Measurements from ENCODE around the gene CCDC93.

DNA sequence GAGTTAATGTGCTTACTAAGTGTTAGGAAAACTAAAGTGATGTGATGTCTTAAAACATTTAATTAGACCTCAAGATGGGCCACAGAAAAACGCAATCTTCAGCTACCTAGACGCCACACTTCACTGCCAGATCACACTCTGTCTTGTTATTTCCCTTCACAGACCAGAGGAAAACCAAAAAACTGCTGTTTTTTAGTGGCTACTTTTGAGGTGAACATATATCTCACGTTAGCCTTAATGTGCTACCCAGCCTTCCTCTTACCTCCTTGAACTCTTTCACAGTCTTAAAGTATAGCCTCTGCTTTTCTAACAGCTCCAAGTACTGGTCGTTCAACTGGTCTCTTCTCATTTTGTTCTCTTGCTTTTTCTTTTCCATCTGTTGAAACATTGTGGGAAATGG, 83.1 kb downstream of the CCDC93 start:
- TF ChIP-seq, protein P1, sequence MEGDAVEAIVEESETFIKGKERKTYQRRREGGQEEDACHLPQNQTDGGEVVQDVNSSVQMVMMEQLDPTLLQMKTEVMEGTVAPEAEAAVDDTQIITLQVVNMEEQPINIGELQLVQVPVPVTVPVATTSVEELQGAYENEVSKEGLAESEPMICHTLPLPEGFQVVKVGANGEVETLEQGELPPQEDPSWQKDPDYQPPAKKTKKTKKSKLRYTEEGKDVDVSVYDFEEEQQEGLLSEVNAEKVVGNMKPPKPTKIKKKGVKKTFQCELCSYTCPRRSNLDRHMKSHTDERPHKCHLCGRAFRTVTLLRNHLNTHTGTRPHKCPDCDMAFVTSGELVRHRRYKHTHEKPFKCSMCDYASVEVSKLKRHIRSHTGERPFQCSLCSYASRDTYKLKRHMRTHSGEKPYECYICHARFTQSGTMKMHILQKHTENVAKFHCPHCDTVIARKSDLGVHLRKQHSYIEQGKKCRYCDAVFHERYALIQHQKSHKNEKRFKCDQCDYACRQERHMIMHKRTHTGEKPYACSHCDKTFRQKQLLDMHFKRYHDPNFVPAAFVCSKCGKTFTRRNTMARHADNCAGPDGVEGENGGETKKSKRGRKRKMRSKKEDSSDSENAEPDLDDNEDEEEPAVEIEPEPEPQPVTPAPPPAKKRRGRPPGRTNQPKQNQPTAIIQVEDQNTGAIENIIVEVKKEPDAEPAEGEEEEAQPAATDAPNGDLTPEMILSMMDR (IDR thresholded peaks at IDR 0.05; ENCODE audit: low read depth, low read length, poor library complexity, severe bottlenecking), result no peak
- no peak for TF ChIP-seq EZH2phosphoT487 (IDR thresholded peaks at IDR 0.05; ENCODE audit: borderline replicate concordance, low read length)
